Measurements from ENCODE around the gene SKP2.
"Not testable (repeated sequence)": the region's sequence is repeated elsewhere in the genome, so short reads cannot be mapped to it uniquely, and the experiment has no call there.

Gene SKP2

GRCh38 chr5:36198281-36198680 lies 46.4 kb downstream of the SKP2 start:
- DNase-seq (ENCODE audit: low read depth in 2 of 2, low spot score in 1 of 2): no peak

GRCh38 chr5:36198783-36199182 lies 46.9 kb downstream of the SKP2 start:
- not testable (repeated sequence) for DNase-seq (ENCODE audit: low read depth in 2 of 2, low spot score in 1 of 2)

- no peak for DNase-seq (ENCODE audit: low read depth in 2 of 2, low spot score in 1 of 2)
These were observed 47.7 kb downstream of the SKP2 start for GRCh38 chr5:36199620-36200019.

GRCh38 chr5:36200513-36200912 lies 48.6 kb downstream of the SKP2 start:
- no peak for DNase-seq (ENCODE audit: low read depth in 2 of 2, low spot score in 1 of 2)

GRCh38 chr5:36202521-36202961 lies 50.6 kb downstream of the SKP2 start:
- no peak for DNase-seq (ENCODE audit: low read depth in 2 of 2, low spot score in 1 of 2)

- no peak for DNase-seq (ENCODE audit: low read depth in 2 of 2, low spot score in 1 of 2)
These were observed 53.4 kb downstream of the SKP2 start for GRCh38 chr5:36205329-36205728.

- no peak for DNase-seq (ENCODE audit: low read depth in 2 of 2, low spot score in 1 of 2)
These were observed 55.0 kb downstream of the SKP2 start for GRCh38 chr5:36206913-36207312.

- no peak for DNase-seq (ENCODE audit: low read depth in 2 of 2, low spot score in 1 of 2)
These were observed 56.9 kb downstream of the SKP2 start for GRCh38 chr5:36208786-36209185.

- DNase-seq (ENCODE audit: low read depth in 2 of 2, low spot score in 1 of 2): no peak
These were observed 57.8 kb downstream of the SKP2 start for GRCh38 chr5:36209664-36210063.

GRCh38 chr5:36214436-36214835 lies 62.5 kb downstream of the SKP2 start:
- no peak for DNase-seq (ENCODE audit: low read depth in 2 of 2, low spot score in 1 of 2)

- DNase-seq (ENCODE audit: low read depth in 2 of 2, low spot score in 1 of 2): no peak
These were observed 64.0 kb downstream of the SKP2 start for GRCh38 chr5:36215910-36216309.

- no peak for DNase-seq (ENCODE audit: low read depth in 2 of 2, low spot score in 1 of 2)
These were observed 65.7 kb downstream of the SKP2 start for GRCh38 chr5:36217567-36217966.

GRCh38 chr5:36217988-36218387 lies 66.1 kb downstream of the SKP2 start:
- no peak for DNase-seq (ENCODE audit: low read depth in 2 of 2, low spot score in 1 of 2)

- no peak for DNase-seq (ENCODE audit: low read depth in 2 of 2, low spot score in 1 of 2)
These were observed 70.7 kb downstream of the SKP2 start for GRCh38 chr5:36222620-36223019.

GRCh38 chr5:36227046-36227445 lies 75.1 kb downstream of the SKP2 start:
- DNase-seq (ENCODE audit: low read depth in 2 of 2, low spot score in 1 of 2): no peak

GRCh38 chr5:36228505-36228904 lies 76.6 kb downstream of the SKP2 start:
- no peak for DNase-seq (ENCODE audit: low read depth in 2 of 2, low spot score in 1 of 2)

- DNase-seq (ENCODE audit: low read depth in 2 of 2, low spot score in 1 of 2): no peak
These were observed 78.4 kb downstream of the SKP2 start for GRCh38 chr5:36230151-36230790.

- DNase-seq (ENCODE audit: low read depth in 2 of 2, low spot score in 1 of 2): no peak
These were observed 80.6 kb downstream of the SKP2 start for GRCh38 chr5:36232533-36232932.

Data from stimulated activated CD8-positive, alpha-beta memory T cell treated with anti-CD3 and anti-CD28 coated beads, Interleukin-4, amount 100 ng/mL, for 1 hour (primary cell).